HepG2 (cell line): Measurements from ENCODE around the gene PBX1. TPM values are rescaled to one million over a fixed set of nuclear protein-coding genes. Genes with fewer than 3 reads are reported as not detected.
"Not testable (repeated sequence)": the region's sequence is repeated elsewhere in the genome, so short reads cannot be mapped to it uniquely, and the experiment has no call there.

Experiments used
- ATAC-seq: fragments of 200-7000 bp; cut with Tn5 transposase; 3 replicates; pipeline ENCODE4 v1.9.1; 2020; ENCODE audit warnings: mild to moderate bottlenecking, moderate library complexity
- BruUV-seq: library from RNA; stranded (reverse); fragments of 400-500 nt; replicated peaks from 2 replicates; lab custom pipeline; 2021; lab: Mats Ljungman, UMichigan
- CTCF ChIA-PET: fragments of 300-600 bp; formaldehyde crosslinking; extraction: SDS; loops from one replicate; lab custom pipeline; 2021; ENCODE audit warnings: low total read pairs, inconsistent platforms, low intra/inter-chr PET ratio; lab: Yijun Ruan, JAX
- POLR2A ChIA-PET: fragments of 350-600 bp; sonication (Branson Sonifier 250); formaldehyde crosslinking; loops from one replicate; lab custom pipeline; 2020; ENCODE audit warnings: antibody characterized with exemption, inconsistent platforms; lab: Yijun Ruan, JAX
- DNase-seq: peaks from one replicate; pipeline ENCODE4 v3.0.0-alpha.2; 2015; ENCODE audit warnings: low spot score
- FAIRE-seq: peaks from 3 replicates; lab custom pipeline; 2011; peaks lifted over from hg19 to GRCh38; lab: Jason Lieb, UNC
- H2AFZ ChIP-seq: one replicate; pipeline ENCODE4 v1.6.1; 2011; ENCODE audit warnings: low read length, inconsistent platforms
- H3K27ac ChIP-seq: fragments of 300-600 bp; 3 replicates; pipeline ENCODE4 v1.8.0; 2011; ENCODE audit warnings: mixed run types, mild to moderate bottlenecking, mixed read lengths, low read length, inconsistent platforms; ENCODE audit not compliant: insufficient read depth; ENCODE audit errors: extremely low read length
- H3K27me3 ChIP-seq, 2 experiments: fragments of 200-600 bp in 1 of 2; 2 replicates in 1 of 2; 3 replicates in 1 of 2; pipeline versions ENCODE4 v1.6.0 to v1.8.0; 2011; ENCODE audit warnings: low read length in 2 of 2, mild to moderate bottlenecking in 2 of 2, moderate library complexity in 2 of 2, inconsistent platforms in 1 of 2; ENCODE audit not compliant: insufficient read depth in 2 of 2, control insufficient read depth in 1 of 2
- H3K36me3 ChIP-seq, 2 experiments: fragments of 200-600 bp in 1 of 2; replicated peaks in 1 of 2; 2 replicates in 1 of 2; 3 replicates in 1 of 2; pipeline versions ENCODE4 v1.5.1 to v1.8.0; 2011; ENCODE audit warnings: low read length in 2 of 2, inconsistent platforms in 1 of 2; ENCODE audit not compliant: insufficient read depth in 2 of 2, control insufficient read depth in 1 of 2
- H3K4me1 ChIP-seq: 2 replicates; pipeline ENCODE4 v1.5.1; 2012; ENCODE audit warnings: low read length, inconsistent platforms; ENCODE audit not compliant: insufficient read depth
- H3K4me2 ChIP-seq: 2 replicates; pipeline ENCODE4 v1.6.0; 2011; ENCODE audit warnings: low read depth, low read length, inconsistent platforms
- H3K4me3 ChIP-seq, 3 experiments: fragments of 200-600 bp in 1 of 3; sonication (generic), shearing (Covaris generic) in 1 of 3; replicated peaks in 1 of 3; 2 replicates each; pipeline ENCODE4 v1.5.1; 2011 to 2016; ENCODE audit warnings: low read length in 3 of 3, inconsistent platforms in 2 of 3, low read depth in 2 of 3, mild to moderate bottlenecking in 2 of 3, control low read depth in 1 of 3, mixed read lengths in 1 of 3; ENCODE audit not compliant: insufficient read depth in 1 of 3
- H3K79me2 ChIP-seq: one replicate; pipeline ENCODE4 v1.6.1; 2011; ENCODE audit warnings: low read length, inconsistent platforms; ENCODE audit not compliant: insufficient read depth
- H3K9ac ChIP-seq: 2 replicates; pipeline ENCODE4 v1.6.0; 2011; ENCODE audit warnings: mild to moderate bottlenecking, low read depth, low read length, inconsistent platforms; ENCODE audit not compliant: insufficient read depth
- H3K9me3 ChIP-seq: 2 replicates; pipeline ENCODE4 v1.5.1; 2012; ENCODE audit warnings: mild to moderate bottlenecking, low read length
- H4K20me1 ChIP-seq: 2 replicates; pipeline ENCODE4 v1.6.0; 2011; ENCODE audit warnings: inconsistent platforms, mild to moderate bottlenecking, low read length, moderate library complexity; ENCODE audit not compliant: insufficient read depth
- EZH2 ChIP-seq: conservative IDR thresholded peaks from 2 replicates; pipeline ENCODE4 v1.6.1; 2012; ENCODE audit warnings: mild to moderate bottlenecking, low read depth, low read length, moderate library complexity
- GTF2F1 ChIP-seq: fragments of 150-350 bp; IDR thresholded peaks from 2 replicates; pipeline ENCODE4 v1.6.1; 2014; ENCODE audit warnings: low read length
- HNRNPL ChIP-seq: fragments of 200-400 bp; formaldehyde crosslinking; IDR thresholded peaks from 2 replicates; pipeline ENCODE4 v1.6.1; 2017; ENCODE audit warnings: mild to moderate bottlenecking, low read depth, low read length
- MBNL3 ChIP-seq: fragments of 250-450 bp; sonication (Bioruptor Pico); conservative IDR thresholded peaks from 2 replicates; pipeline ENCODE4 v1.8.0; 2022; ENCODE audit warnings: mild to moderate bottlenecking, inconsistent platforms
- RXRA ChIP-seq: sonication (generic); formaldehyde crosslinking; IDR thresholded peaks from 2 replicates; pipeline ENCODE4 v1.5.1; 2020; ENCODE audit warnings: missing genetic modification reagents
- SMARCE1 ChIP-seq: fragments of 450-650 bp; IDR thresholded peaks from 2 replicates; pipeline ENCODE4 v1.6.1; 2017; ENCODE audit warnings: borderline replicate concordance
- SOX5 ChIP-seq: IDR thresholded peaks from 2 replicates; pipeline ENCODE4 v1.6.1; 2016; ENCODE audit warnings: borderline replicate concordance
- ZNF607 ChIP-seq: sonication (generic); formaldehyde crosslinking; IDR thresholded peaks from 2 replicates; pipeline ENCODE4 v1.5.1; 2020; ENCODE audit warnings: missing genetic modification reagents, mild to moderate bottlenecking, borderline replicate concordance
- WGBS: methylation state at CpG from one replicate; pipeline ENCODE4 v1.1.6; 2017; ENCODE audit warnings: low lambda C conversion rate; 5-methylcytosine and 5-hydroxymethylcytosine counted together
- in situ Hi-C: cut with HindIII; loops from 2 replicates; pipeline ENCODE4 v1.10.0; 2017; ENCODE audit warnings: low pct_unique_long_range_greater_than_20kb; ENCODE audit not compliant: extremely low pct_ligation_motif_present
- intact Hi-C: fragments of 100-400 bp; cut with micrococcal nuclease; formaldehyde crosslinking; loops from one replicate; pipeline ENCODE4 v1.10.0; 2022; ENCODE audit not compliant: unreplicated experiment
- polyA plus RNA-seq, 8 experiments: library from polyadenylated mRNA; depleted of rRNA in 3 of 8; stranded (reverse) in 7 of 8; unstranded in 1 of 8; fragments of >200 nt; fragmentation: Illumina TruSeq in 4 of 8; extraction: Trizol in 4 of 8; gene quantifications; 2 replicates each; pipeline versions ENCODE4 v1.2.1 to v1.2.3, GENCODE V29; 2011 to 2016; ENCODE audit warnings: low read depth in 4 of 8, missing spikeins in 1 of 8, mixed read lengths in 1 of 8; ENCODE audit not compliant: insufficient read depth in 1 of 8
- total RNA-seq, 5 experiments: library from RNA; depleted of rRNA; stranded (reverse); fragments of >200 nt; fragmentation: Illumina TruSeq; extraction: Trizol; gene quantifications; 2 replicates each; pipeline ENCODE4 v1.2.3, GENCODE V29; 2016; ENCODE audit warnings: low read depth in 1 of 5
- TF ChIP-seq, protein P1 (sequence below): sonication (generic); formaldehyde crosslinking; IDR thresholded peaks from 2 replicates; pipeline ENCODE4 v1.5.0; 2020; ENCODE audit warnings: missing genetic modification reagents
- TF ChIP-seq, protein P2 (sequence below): sonication (generic); formaldehyde crosslinking; conservative IDR thresholded peaks from 2 replicates; pipeline ENCODE4 v1.4.0; 2020; ENCODE audit warnings: missing genetic modification reagents
- TF ChIP-seq, protein P3 (sequence below): IDR thresholded peaks from 2 replicates; pipeline ENCODE4 v1.6.1; 2016; ENCODE audit warnings: missing compliant biosample characterization, missing genetic modification reagents, borderline replicate concordance

PBX1 gene
- total and polyA plus RNA-seq, 2 of the 13 experiments (the other 11 are each of a cell fraction or from before 2014, with no cell fraction given) = 0.24 TPM; not detected in 1

DNA sequence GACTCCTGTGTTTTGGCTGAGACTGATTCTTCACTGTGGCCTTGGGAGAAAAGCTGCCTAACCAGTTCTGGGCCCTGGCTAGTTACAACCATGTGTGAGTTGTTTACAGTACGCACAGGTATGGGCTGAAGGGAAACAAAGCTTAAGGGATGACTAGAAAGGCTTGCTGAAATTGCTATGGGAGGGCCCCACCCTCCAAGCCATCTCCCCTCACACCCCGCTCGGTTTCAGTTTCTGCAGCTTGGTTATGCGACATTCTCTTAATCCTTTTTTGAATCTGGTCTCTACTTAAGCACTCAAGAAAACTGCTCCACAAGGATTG, 43.1 kb downstream of the PBX1 start (continued):
- TF ChIP-seq, protein P1, sequence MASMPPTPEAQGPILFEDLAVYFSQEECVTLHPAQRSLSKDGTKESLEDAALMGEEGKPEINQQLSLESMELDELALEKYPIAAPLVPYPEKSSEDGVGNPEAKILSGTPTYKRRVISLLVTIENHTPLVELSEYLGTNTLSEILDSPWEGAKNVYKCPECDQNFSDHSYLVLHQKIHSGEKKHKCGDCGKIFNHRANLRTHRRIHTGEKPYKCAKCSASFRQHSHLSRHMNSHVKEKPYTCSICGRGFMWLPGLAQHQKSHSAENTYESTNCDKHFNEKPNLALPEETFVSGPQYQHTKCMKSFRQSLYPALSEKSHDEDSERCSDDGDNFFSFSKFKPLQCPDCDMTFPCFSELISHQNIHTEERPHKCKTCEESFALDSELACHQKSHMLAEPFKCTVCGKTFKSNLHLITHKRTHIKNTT (CRISPR knock-in tag) = no peak
- TF ChIP-seq, protein P2, sequence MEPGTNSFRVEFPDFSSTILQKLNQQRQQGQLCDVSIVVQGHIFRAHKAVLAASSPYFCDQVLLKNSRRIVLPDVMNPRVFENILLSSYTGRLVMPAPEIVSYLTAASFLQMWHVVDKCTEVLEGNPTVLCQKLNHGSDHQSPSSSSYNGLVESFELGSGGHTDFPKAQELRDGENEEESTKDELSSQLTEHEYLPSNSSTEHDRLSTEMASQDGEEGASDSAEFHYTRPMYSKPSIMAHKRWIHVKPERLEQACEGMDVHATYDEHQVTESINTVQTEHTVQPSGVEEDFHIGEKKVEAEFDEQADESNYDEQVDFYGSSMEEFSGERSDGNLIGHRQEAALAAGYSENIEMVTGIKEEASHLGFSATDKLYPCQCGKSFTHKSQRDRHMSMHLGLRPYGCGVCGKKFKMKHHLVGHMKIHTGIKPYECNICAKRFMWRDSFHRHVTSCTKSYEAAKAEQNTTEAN (CRISPR knock-in tag) = no peak
- TF ChIP-seq SOX5 (no peak), ZNF607 (no peak), GTF2F1 (no peak), EZH2 (no peak)
- TF ChIP-seq, protein P3, sequence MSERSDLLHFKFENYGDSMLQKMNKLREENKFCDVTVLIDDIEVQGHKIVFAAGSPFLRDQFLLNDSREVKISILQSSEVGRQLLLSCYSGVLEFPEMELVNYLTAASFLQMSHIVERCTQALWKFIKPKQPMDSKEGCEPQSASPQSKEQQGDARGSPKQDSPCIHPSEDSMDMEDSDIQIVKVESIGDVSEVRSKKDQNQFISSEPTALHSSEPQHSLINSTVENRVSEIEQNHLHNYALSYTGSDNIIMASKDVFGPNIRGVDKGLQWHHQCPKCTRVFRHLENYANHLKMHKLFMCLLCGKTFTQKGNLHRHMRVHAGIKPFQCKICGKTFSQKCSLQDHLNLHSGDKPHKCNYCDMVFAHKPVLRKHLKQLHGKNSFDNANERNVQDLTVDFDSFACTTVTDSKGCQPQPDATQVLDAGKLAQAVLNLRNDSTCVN = no peak

DNA sequence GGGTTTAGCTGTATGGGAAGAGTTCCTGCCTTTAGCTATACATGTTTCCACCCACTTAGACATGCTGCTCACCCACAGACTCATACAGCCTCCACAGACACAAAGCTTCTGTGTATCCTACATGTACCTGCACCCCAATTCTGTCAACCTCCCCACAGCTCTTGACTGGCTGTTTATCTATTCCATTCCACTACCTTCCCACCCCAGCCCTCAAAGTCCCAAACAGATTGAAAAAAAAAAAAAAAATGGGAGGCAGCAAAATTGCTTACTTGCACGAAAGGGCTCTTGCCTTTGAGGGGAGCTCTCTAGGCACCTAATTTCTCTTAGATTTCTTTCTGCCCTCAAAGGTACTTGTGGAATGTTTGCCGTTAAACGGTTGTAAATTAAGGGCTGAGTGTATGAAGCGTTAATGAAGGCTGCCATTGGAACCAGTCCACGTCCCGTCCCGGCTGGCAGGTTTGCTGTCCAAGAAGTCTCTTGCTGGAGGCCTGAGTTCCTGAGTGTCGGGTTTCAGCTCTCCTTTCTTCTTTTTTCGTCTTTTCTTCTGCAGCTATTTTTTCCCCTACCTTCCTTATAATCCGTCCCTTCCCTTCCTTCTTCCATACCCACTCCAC, 43.6 kb downstream of the PBX1 start:
- Histone ChIP-seq H3K36me3 (no peaks in the 10 kb centered on the region), H3K4me2 (no peak overlapping the region), H3K27me3 (no peaks in the 10 kb centered on the region; a peak in 1 of 5 replicates), H3K9ac (no peak overlapping the region), H3K4me3 (no peak overlapping the region), H3K27ac (no peak overlapping the region), H3K4me1 (no peaks in the 10 kb centered on the region), H4K20me1 (no peaks in the 10 kb centered on the region), H3K79me2 (no peaks in the 10 kb centered on the region), H3K9me3 (no peaks in the 10 kb centered on the region), H2AFZ (no peak overlapping the region)
- DNase-seq = no peak
- in situ Hi-C loops = no loop called here
- ATAC-seq = no peak
- no TSS peak for BruUV-seq
- no peak for FAIRE-seq
- WGBS = 42% methylated on average over 10 of the region's 10 CpGs
- intact Hi-C loops = no loop called here
- ChIA-PET CTCF (no interaction called here), POLR2A (no interaction called here)
- TF ChIP-seq MBNL3 (CRISPR knock-in tag) (no peak), HNRNPL (no peak), RXRA (CRISPR knock-in tag) (no peak), SMARCE1 (no peak)

DNA sequence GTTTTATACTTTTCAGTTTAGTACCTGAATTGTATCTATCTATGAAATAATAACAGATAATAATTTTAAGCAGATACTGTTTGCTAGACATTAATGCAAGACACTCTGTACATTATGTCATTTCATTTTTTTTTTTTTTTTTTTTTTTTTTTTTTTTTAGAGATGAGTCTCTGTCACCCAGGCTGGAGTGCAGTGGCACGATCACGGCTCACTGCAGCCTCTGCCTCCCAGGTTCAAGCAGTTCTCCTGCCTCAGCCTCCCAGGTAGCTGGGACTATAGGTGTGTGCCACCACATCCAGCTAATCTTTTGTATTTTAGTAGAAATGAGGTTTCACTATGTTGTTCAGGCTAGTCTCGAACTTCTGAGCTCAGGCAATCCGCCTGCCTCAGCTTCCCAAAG, 44.8 kb downstream of the PBX1 start:
- intact Hi-C loops, H3K9ac ChIP-seq, FAIRE-seq, H3K79me2 ChIP-seq, H3K4me3 ChIP-seq, H3K4me1 ChIP-seq, ATAC-seq, POLR2A ChIA-PET, H3K9me3 ChIP-seq, CTCF ChIA-PET, H2AFZ ChIP-seq, H3K36me3 ChIP-seq, BruUV-seq, H3K27me3 ChIP-seq, in situ Hi-C loops, H4K20me1 ChIP-seq, H3K4me2 ChIP-seq, DNase-seq, H3K27ac ChIP-seq: not testable (repeated sequence)
- WGBS = 12% methylated on average over 4 of the region's 4 CpGs
